SJSA1 (cell line): Measurements from ENCODE around the gene LYZL1. TPM values are rescaled to one million over a fixed set of nuclear protein-coding genes. Genes with fewer than 3 reads are reported as not detected.
"Not testable (repeated sequence)": the region's sequence is repeated elsewhere in the genome, so short reads cannot be mapped to it uniquely, and the experiment has no call there.

Experiments used
- DNase-seq, 2 experiments: peaks; one replicate each; pipeline ENCODE4 v3.0.0-alpha.2; 2015 to 2020; ENCODE audit warnings: low spot score in 2 of 2, low read depth in 1 of 2
- H3K27ac ChIP-seq: fragments of 250-450 bp; sonication (Bioruptor Pico); 2 replicates; pipeline ENCODE4 v1.5.1; 2020; ENCODE audit warnings: mild to moderate bottlenecking, moderate library complexity
- H3K27me3 ChIP-seq: fragments of 250-450 bp; sonication (Bioruptor Pico); replicated peaks from 2 replicates; pipeline ENCODE4 v1.5.1; 2020; ENCODE audit warnings: mild to moderate bottlenecking, moderate library complexity
- H3K36me3 ChIP-seq: fragments of 250-450 bp; sonication (Bioruptor Pico); 2 replicates; pipeline ENCODE4 v1.5.1; 2020; ENCODE audit warnings: mild to moderate bottlenecking
- H3K4me1 ChIP-seq: fragments of 250-450 bp; sonication (Bioruptor Pico); replicated peaks from 2 replicates; pipeline ENCODE4 v1.6.1; 2021; ENCODE audit warnings: mild to moderate bottlenecking
- H3K4me3 ChIP-seq: fragments of 250-450 bp; sonication (Bioruptor Pico); 2 replicates; pipeline ENCODE4 v1.5.1; 2020; ENCODE audit warnings: mild to moderate bottlenecking
- H3K9me3 ChIP-seq: fragments of 250-450 bp; sonication (Bioruptor Pico); replicated peaks from 2 replicates; pipeline ENCODE4 v1.5.1; 2020; ENCODE audit warnings: mild to moderate bottlenecking
- total RNA-seq: library from RNA; depleted of rRNA; stranded (reverse); fragments of >200 nt; shearing (Covaris generic); gene quantifications from 2 replicates; pipeline ENCODE4 v1.2.3, GENCODE V29; 2014; rRNA removed

Gene LYZL1
- not detected in 2 replicates for total RNA-seq

DNA sequence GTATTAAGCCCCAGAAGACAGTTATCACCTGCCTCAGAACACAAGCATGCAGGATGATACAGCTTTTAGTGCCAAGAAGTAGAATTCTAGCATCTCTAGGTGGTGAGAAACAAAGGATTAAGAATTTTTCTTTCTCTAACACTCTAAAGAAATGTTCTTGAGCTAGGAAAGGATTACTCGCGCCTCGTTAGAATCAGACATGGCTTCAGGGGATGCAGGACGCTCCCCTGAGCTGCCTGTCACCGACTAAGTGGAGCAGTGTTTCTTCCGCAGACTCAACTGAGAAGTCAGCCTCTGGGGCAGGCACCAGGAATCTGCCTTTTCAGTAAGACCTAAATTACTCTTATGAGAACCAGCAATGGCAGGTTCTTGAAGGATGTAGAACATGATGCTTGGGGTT is at the start of gene LYZL1:
TSS of gene LYZL1 (plus strand) at position 165 of the 400 bp plus-strand sequence. CDS start 2,798 bp downstream, outside the sequence.
- H3K4me3 ChIP-seq, DNase-seq, H3K9me3 ChIP-seq, H3K36me3 ChIP-seq, H3K4me1 ChIP-seq, H3K27ac ChIP-seq, H3K27me3 ChIP-seq: not testable (repeated sequence)

DNA sequence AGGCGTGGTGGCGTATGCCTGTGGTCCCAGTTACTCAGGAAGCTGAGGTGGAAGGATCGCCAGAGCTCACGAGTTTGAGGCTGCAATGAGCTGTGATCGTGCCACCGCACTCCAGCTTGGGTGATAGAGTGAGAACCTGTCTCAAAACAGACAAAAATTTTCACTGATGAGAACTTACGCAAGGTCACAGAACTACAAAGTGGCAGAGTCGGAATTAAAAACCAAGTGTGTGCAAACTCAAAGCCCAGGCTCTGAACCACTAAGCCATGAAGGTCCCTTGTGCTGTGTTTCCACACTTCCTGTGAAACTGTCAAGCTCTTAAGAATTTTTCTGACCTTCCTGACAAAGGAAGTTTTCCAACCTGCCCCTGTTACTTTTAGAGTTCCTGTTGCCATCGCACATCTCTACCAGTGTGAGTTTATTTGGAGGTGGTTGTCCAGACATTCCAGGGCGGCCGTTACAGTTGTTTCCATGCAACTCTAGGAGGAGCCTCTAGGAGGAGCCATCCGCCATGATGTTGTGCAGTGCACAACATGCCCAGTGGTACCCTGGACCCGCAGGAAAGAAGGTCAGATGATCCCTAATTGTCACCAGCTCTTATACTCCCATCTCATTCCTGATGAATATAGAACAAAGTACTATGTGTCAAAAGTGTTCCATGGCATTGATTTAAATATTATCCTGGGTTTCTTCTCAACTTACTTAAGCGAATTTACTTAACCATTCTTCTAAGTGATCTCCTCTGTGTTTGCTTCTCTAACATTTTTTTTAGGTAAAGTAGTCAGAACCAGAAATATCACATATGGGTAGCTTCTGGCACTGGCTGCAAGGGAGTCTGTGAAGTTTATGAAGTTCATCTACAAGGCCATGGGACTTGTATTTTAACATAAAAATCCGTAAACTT is 49.0 kb upstream of the LYZL1 start:
- no peaks in the 10 kb centered on the region for H3K9me3 ChIP-seq
- peak; percentile 23 to 56 for DNase-seq
- no peak overlapping the region for H3K4me3 ChIP-seq
- H3K27ac ChIP-seq, result no peak overlapping the region
- no peaks in the 10 kb centered on the region for H3K4me1 ChIP-seq
- no peaks in the 10 kb centered on the region for H3K27me3 ChIP-seq
- H3K36me3 ChIP-seq, result no peaks in the 10 kb centered on the region

DNA sequence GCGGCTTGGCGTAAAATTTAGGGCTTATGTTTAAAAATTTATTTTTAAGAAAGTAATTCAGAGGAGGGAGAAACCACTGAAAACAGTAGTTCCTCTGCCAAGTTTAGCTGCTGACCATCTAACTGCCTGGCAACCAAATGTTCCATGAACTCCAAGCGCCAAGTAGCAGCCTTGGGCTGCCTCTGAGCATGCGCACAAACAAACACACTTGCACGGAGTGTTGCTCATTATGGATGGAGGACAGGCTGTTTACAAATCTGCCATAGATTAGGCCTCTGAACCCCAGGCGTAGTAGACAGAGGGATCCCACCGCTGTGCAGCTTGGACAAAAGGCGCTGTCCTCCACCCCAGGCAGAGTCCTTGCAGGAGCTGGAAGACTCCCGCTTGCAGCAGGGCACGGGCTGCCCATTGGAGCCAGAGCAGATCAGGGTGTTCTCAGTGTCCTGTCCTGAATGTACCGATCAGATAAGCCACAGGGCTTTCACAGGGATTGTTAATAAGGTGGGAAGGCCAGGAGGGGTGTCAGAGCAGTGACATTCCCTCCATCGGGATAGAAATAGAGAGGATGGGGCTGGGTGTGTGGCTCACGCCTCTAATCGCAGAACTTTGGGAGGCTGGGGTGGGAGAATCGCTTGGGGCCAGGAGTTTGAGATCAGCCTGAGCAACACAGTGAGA is 47.7 kb upstream of the LYZL1 start:
- Histone ChIP-seq H3K4me1 (no peaks in the 10 kb centered on the region), H3K9me3 (no peaks in the 10 kb centered on the region), H3K27me3 (no peaks in the 10 kb centered on the region), H3K27ac (no peak overlapping the region), H3K4me3 (no peak overlapping the region), H3K36me3 (no peaks in the 10 kb centered on the region)
- DNase-seq, result no peak

DNA sequence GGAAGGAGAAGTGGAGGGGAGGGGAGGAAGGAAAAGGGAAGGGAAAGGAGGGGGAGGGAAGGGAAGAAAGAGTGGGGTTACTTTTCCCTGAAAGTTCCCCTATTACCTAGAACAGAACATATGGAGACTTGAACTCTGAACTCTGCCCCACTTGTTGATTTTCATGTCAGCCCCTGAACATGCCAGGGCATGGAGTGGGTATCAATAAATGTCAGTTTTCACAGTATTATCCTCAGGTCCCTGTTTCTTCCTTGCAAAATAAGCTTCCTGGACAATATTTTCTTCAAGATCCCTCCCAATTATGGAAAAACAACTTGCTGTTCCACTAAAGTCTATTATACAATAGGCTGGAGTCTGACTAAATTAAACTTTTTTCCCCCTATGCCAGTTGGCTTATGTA is 46.9 kb upstream of the LYZL1 start:
- H3K27ac ChIP-seq, result no peak overlapping the region
- H3K4me1 ChIP-seq, result no peaks in the 10 kb centered on the region
- no peaks in the 10 kb centered on the region for H3K36me3 ChIP-seq
- DNase-seq, result no peak
- no peaks in the 10 kb centered on the region for H3K9me3 ChIP-seq
- H3K27me3 ChIP-seq, result no peaks in the 10 kb centered on the region
- H3K4me3 ChIP-seq, result no peak overlapping the region

DNA sequence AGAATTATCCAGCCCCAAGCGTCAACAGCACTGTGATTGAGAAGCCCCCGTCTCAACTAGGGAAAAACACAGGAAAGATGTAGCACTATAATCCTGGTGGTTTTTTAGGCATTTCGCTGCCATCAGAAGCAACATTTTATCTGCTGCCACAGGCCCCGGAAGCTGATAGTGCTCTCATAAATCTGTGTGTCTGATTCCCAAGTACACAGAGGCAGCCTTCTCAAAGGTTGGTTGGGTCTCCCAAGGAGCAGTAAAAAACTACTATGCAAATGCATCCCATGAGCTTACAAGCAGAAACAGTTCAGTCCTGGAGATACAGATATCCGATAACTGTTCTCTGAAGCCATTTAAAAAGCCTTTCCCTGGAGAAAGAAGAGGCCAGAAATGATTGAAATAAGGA is 45.8 kb upstream of the LYZL1 start:
- Histone ChIP-seq H3K4me1 (no peaks in the 10 kb centered on the region), H3K36me3 (no peaks in the 10 kb centered on the region), H3K4me3 (no peak overlapping the region), H3K27ac (no peak overlapping the region), H3K9me3 (no peaks in the 10 kb centered on the region), H3K27me3 (no peaks in the 10 kb centered on the region)
- DNase-seq, result no peak

DNA sequence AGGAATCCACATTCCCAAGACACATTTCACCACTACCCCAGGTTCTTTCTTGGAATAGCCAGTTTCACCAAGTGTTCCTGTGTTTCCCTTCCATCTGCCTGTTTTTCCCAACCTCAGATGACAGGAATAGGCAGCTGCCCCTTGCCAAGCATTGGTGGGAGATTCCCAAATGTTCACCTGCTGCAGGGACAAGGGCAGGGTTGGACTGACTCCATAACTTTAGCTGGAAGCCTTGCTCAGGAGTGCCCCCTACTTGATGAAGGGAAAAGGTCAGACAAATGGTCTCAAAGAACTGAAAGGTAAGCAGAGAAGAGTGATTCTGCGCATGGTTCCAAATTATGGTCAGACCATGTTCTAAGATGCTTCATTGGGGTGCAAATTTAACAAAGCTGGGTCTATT is 45.1 kb upstream of the LYZL1 start:
- Histone ChIP-seq H3K27ac (no peak overlapping the region), H3K4me1 (0 out of 2 replicates have a peak, but pooled peaks cover 3% of the 10 kb centered on the region), H3K27me3 (no peaks in the 10 kb centered on the region), H3K36me3 (no peaks in the 10 kb centered on the region), H3K4me3 (no peak overlapping the region), H3K9me3 (no peaks in the 10 kb centered on the region)
- no peak for DNase-seq

DNA sequence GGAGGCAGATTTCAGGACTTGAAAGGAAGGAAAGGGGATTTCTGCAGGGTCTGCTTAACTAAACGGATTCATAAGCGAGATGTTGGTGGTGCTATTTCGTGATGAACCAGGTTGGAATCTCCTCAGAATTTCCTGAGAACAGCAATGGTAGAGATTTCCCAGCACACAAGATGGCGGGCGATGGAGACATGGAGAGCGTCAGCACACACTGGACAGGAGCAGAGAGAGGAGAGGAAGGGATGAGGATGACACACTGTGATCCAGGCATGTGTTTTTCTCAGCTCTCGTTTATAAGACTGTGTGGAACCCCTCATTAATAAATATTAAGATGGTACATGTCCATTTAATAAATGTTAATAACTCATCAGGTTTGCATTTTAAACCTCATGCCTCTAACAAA is 43.9 kb upstream of the LYZL1 start:
- Histone ChIP-seq H3K9me3 (no peaks in the 10 kb centered on the region), H3K4me3 (no peak overlapping the region), H3K36me3 (no peaks in the 10 kb centered on the region), H3K4me1 (0 out of 2 replicates have a peak, but pooled peaks cover 3% of the 10 kb centered on the region), H3K27me3 (no peaks in the 10 kb centered on the region), H3K27ac (no peak overlapping the region)
- DNase-seq, result no peak

DNA sequence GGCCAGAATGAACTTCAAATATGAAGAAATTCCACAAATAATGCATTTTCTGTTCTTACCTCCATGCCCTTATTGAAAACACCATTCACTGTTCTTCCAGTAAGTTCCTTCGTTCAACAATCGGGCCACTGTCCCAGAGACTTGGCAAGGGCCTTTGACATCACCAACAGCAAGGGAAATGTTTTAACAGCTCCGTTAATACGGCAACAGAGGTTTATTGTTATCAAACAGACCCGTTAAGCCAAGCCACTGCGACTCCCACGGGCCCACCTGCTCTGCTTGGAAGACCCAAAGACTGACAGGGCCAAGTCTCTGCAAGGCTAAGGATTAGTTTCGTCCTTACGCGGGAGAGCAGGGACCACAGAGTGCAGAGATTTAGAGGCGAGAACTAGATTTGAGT is 43.4 kb upstream of the LYZL1 start:
- Histone ChIP-seq H3K36me3 (no peaks in the 10 kb centered on the region), H3K9me3 (no peaks in the 10 kb centered on the region), H3K27ac (no peak overlapping the region), H3K27me3 (no peaks in the 10 kb centered on the region), H3K4me3 (no peak overlapping the region), H3K4me1 (0 out of 2 replicates have a peak, but pooled peaks cover 3% of the 10 kb centered on the region)
- no peak for DNase-seq

DNA sequence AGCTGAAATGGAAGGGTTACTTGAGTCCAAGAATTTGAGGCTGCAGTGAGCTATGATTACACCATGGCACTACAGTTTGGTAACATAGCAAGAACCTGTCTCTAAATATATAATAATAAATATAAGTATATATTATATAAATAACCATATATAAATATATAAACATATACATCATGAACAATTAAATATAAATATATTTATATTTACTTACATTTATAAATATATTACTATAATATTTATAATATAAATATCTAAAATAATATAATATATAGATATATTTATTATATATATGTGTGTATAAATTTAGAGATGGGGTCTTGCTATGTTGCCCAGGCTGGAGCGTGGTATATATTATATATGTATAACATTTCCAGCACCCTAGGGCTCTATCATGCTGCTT is 42.4 kb upstream of the LYZL1 start:
- Histone ChIP-seq H3K27ac (no peak overlapping the region), H3K27me3 (no peaks in the 10 kb centered on the region), H3K4me3 (no peak overlapping the region), H3K36me3 (no peaks in the 10 kb centered on the region), H3K9me3 (no peaks in the 10 kb centered on the region), H3K4me1 (0 out of 2 replicates have a peak, but pooled peaks cover 3% of the 10 kb centered on the region)
- DNase-seq, result no peak

DNA sequence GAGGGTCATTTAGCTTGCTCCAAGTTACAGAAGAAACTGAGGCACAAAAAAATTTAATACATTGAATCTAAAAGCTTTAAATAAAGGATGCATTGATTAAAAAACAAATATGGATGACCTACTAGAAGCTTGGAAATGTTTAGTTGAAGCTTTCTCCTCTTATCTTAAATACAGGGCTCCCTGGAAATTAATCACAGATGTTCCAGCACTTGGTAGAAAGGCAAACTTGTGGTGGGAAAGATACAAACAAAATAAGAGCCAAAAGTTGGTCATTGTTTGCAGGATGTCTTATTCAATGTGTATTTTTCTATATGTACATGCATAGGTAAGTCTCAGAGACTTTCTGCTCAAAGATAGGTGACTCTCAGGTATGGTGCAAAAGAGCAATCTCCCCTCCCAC is 40.7 kb upstream of the LYZL1 start:
- H3K27me3 ChIP-seq, result no peaks in the 10 kb centered on the region
- no peak overlapping the region for H3K27ac ChIP-seq
- H3K4me1 ChIP-seq, result 0 out of 2 replicates have a peak, but pooled peaks cover 3% of the 10 kb centered on the region
- H3K9me3 ChIP-seq, result no peaks in the 10 kb centered on the region
- H3K36me3 ChIP-seq, result no peaks in the 10 kb centered on the region
- H3K4me3 ChIP-seq, result no peak overlapping the region
- no peak for DNase-seq

DNA sequence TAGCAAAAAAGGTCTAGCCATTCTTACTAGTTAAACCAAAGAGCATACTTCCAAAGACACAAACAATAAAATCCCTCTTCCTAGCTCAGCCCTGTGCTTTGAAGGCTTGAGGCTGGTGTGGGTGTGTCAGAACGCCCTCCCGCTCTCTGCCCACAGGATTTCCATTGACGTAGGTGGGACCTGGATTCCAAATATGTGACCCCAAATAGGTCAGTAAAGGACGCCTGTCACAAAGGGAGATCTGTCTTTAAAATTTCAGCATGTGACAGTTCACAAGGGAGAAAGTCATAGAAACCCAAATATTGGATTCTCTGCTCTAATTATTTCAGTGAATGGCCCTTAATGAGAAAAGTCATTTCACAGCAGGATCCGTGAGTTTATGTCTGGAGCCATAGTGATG is 39.9 kb upstream of the LYZL1 start:
- no peaks in the 10 kb centered on the region for H3K9me3 ChIP-seq
- DNase-seq, result no peak
- H3K27ac ChIP-seq, result no peak overlapping the region
- H3K36me3 ChIP-seq, result no peaks in the 10 kb centered on the region
- no peaks in the 10 kb centered on the region for H3K27me3 ChIP-seq
- no peak overlapping the region for H3K4me3 ChIP-seq
- 0 out of 2 replicates have a peak, but pooled peaks cover 3% of the 10 kb centered on the region for H3K4me1 ChIP-seq

DNA sequence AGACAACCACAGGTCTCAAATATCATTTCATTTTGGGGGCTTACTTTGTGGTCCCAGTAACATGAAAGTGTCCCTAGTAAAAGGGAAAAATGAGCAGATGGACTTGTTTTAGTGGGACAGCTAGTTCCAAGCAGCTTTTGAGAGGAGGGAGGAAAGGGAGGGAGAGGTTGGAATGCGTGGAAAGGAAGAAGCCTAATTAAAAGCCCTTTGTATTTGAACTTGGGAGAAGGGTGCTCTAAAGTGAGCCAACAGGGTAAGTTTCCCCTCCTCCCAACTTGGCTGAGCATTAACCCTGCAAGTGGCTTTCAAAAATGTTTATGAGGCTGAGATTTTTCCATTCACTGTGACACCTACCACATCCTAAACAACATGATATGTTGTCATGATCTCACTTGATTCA is 38.8 kb upstream of the LYZL1 start:
- Histone ChIP-seq H3K9me3 (no peaks in the 10 kb centered on the region), H3K4me1 (peaks cover 9% of the 10 kb centered on the region; the same call in 1 of the 2 replicates), H3K27me3 (no peaks in the 10 kb centered on the region), H3K36me3 (no peaks in the 10 kb centered on the region), H3K27ac (no peak overlapping the region), H3K4me3 (no peak overlapping the region)
- no peak for DNase-seq

DNA sequence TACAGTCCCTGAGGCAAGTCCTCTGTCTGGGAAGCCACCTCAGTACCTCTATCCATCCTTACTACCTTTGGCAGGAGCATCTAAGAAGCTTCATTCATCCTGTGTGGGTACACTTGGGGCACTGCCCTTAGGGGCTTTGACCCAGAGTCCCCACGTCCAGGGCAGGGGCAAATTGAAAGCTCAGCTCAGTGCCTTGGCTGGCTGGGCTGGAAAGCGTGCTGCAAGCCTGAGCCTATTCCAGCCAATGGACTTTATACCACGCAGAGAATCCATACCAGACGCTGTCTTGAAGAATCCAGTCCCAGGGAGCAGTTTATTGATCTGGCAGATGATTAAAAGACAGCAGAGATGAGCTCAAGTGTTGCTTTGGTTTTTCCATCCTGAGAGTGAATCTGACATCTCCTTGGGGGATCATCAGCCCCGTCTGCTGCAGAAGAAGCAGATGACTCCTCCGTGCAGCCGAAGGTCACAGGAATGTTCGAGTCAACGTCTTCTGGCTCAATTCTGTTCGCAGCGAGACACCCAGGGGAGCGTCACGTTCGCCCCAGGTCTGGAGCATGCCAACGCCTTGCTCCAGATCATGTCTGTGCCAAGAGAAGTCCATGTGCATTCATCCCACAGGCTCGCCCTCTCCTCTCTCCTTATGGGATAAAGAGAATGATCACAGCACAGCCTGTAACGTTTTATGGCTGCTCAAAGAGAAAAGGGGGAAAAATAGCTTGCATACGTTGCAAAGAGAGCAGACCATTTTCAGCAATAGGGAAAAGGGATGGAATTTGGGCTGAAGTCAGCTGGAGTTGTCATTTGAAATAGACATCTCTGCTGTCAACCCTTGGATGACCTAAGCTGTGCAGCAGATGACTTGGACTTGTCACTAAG is 35.8 kb upstream of the LYZL1 start:
- Histone ChIP-seq H3K4me1 (peaks cover 28% of the 10 kb centered on the region), H3K9me3 (no peaks in the 10 kb centered on the region), H3K27ac (no peak overlapping the region), H3K4me3 (no peak overlapping the region), H3K36me3 (no peaks in the 10 kb centered on the region), H3K27me3 (no peaks in the 10 kb centered on the region)
- DNase-seq, result no peak
